Progenitor cell of endocrine pancreas (in vitro differentiated cells): ENCODE measurements around the gene TMEM252. TPM values are rescaled to one million over a fixed set of nuclear protein-coding genes. Genes with fewer than 3 reads are reported as not detected.

Experiments used
- DNase-seq: peaks from one replicate; pipeline ENCODE4 v3.0.0; 2021; ENCODE audit warnings: low spot score; ENCODE audit not compliant: unreplicated experiment
- H3K27ac Mint-ChIP-seq: 2 replicates; pipeline ENCODE4 v1.8.0; 2021; ENCODE audit warnings: mild to moderate bottlenecking, moderate library complexity, mixed read lengths
- H3K27me3 Mint-ChIP-seq: 2 replicates; pipeline ENCODE4 v1.8.0; 2021; ENCODE audit warnings: mixed read lengths
- H3K36me3 Mint-ChIP-seq: 2 replicates; pipeline ENCODE4 v1.8.0; 2022; ENCODE audit warnings: mixed read lengths; ENCODE audit not compliant: insufficient read depth
- H3K4me1 Mint-ChIP-seq: 2 replicates; pipeline ENCODE4 v1.8.0; 2021; ENCODE audit warnings: low read depth, mixed read lengths
- H3K4me3 Mint-ChIP-seq: 2 replicates; pipeline ENCODE4 v1.8.0; 2021; ENCODE audit warnings: low read depth, mild to moderate bottlenecking, moderate library complexity, mixed read lengths
- H3K9me3 Mint-ChIP-seq: 2 replicates; pipeline ENCODE4 v1.8.0; 2021; ENCODE audit warnings: low read depth, mixed read lengths
- total RNA-seq: library from RNA; stranded (reverse); gene quantifications from 2 replicates; pipeline ENCODE4 v1.2.1, GENCODE V29; 2021
- TF ChIP-seq, protein P1 (sequence below): fragments of 200-600 bp; sonication (generic); IDR thresholded peaks from one replicate; pipeline ENCODE4 v1.5.0; 2021; ENCODE audit warnings: antibody characterized with exemption, mild to moderate bottlenecking; ENCODE audit not compliant: unreplicated experiment

Gene TMEM252
- total RNA-seq, 1 donor from 2014 or later, result not detected

GRCh38 chr9:68498816-68499215 lies 41.9 kb downstream of the TMEM252 start:
- Mint-ChIP-seq H3K27ac (no peak overlapping the region), H3K36me3 (no peaks in the 10 kb centered on the region), H3K4me1 (peaks cover 7% of the 10 kb centered on the region), H3K4me3 (no peak overlapping the region), H3K9me3 (no peaks in the 10 kb centered on the region), H3K27me3 (peaks cover 30% of the 10 kb centered on the region)
- TF ChIP-seq, protein P1, sequence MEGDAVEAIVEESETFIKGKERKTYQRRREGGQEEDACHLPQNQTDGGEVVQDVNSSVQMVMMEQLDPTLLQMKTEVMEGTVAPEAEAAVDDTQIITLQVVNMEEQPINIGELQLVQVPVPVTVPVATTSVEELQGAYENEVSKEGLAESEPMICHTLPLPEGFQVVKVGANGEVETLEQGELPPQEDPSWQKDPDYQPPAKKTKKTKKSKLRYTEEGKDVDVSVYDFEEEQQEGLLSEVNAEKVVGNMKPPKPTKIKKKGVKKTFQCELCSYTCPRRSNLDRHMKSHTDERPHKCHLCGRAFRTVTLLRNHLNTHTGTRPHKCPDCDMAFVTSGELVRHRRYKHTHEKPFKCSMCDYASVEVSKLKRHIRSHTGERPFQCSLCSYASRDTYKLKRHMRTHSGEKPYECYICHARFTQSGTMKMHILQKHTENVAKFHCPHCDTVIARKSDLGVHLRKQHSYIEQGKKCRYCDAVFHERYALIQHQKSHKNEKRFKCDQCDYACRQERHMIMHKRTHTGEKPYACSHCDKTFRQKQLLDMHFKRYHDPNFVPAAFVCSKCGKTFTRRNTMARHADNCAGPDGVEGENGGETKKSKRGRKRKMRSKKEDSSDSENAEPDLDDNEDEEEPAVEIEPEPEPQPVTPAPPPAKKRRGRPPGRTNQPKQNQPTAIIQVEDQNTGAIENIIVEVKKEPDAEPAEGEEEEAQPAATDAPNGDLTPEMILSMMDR, result no peak
- DNase-seq, result no peak

- H3K27me3 Mint-ChIP-seq, result peaks cover 37% of the 10 kb centered on the region
- no peaks in the 10 kb centered on the region for H3K9me3 Mint-ChIP-seq
- DNase-seq, result no peak
- H3K4me3 Mint-ChIP-seq, result no peak overlapping the region
- no peaks in the 10 kb centered on the region for H3K36me3 Mint-ChIP-seq
- TF ChIP-seq, protein P1, result no peak
- peaks cover 7% of the 10 kb centered on the region for H3K4me1 Mint-ChIP-seq
- no peak overlapping the region for H3K27ac Mint-ChIP-seq
These were observed 43.1 kb downstream of the TMEM252 start for GRCh38 chr9:68497629-68498028.

- no peak for DNase-seq
- Mint-ChIP-seq H3K9me3 (no peaks in the 10 kb centered on the region), H3K27me3 (peaks cover 43% of the 10 kb centered on the region), H3K36me3 (no peaks in the 10 kb centered on the region), H3K27ac (no peak overlapping the region), H3K4me3 (no peak overlapping the region), H3K4me1 (peaks cover 7% of the 10 kb centered on the region)
- TF ChIP-seq, protein P1, result no peak
These were observed 44.3 kb downstream of the TMEM252 start for GRCh38 chr9:68496356-68496755.

DNA sequence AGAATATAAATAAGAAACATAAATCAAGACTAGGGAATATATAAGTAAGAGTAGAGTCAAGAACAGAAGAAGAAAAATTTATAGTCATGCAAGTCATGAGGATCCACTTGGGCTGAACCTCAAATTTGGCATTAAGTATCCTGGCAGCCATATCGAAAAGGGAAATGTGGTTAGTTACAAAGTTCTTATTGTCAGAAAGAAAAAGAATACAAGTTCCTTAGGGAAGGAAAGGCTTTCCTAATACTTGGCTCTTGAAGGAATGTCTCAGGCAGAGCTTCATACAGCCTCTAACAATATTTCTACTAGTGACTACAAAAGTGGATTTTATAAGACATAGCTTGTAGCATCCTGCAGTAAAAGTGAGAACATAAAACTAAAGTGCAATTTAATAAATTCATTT lies 45.4 kb downstream of the TMEM252 start:
- H3K36me3 Mint-ChIP-seq, result no peaks in the 10 kb centered on the region
- no peaks in the 10 kb centered on the region for H3K9me3 Mint-ChIP-seq
- no peak overlapping the region for H3K4me3 Mint-ChIP-seq
- TF ChIP-seq, protein P1, result no peak
- DNase-seq, result no peak
- H3K27me3 Mint-ChIP-seq, result peaks cover 47% of the 10 kb centered on the region
- H3K4me1 Mint-ChIP-seq, result no peaks in the 10 kb centered on the region
- H3K27ac Mint-ChIP-seq, result no peak overlapping the region

DNA sequence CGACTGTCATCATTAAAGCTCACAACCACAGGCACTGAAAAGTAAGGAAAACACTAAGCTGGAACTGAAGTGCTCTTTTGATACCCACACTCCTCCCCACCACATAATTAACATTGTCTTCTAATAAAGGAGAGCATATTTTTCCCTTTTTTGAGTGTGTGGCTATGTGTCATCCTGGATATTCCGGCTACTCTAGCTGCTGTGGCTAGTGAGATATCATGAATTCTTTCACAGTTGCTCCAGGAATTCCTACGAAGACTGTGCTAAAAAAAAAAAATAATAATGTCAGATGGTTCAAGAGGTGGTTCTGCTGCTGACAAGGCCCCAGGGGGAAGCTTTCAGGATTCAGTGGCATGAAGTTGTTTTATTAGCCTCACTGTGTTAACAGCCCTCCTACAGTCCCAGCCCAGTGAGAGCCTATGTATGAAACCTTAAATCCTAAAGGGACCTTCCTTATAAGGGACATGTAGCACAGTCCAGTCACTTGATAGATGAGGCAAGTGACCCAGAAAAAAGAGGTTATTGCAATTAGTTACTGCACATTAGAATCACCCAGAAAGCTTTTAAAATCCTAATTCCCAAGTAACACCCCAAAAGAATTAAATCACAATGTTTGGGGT lies 46.6 kb downstream of the TMEM252 start:
- Mint-ChIP-seq H3K27me3 (peaks cover 46% of the 10 kb centered on the region), H3K27ac (no peak overlapping the region), H3K36me3 (no peaks in the 10 kb centered on the region), H3K4me3 (no peak overlapping the region), H3K9me3 (no peaks in the 10 kb centered on the region), H3K4me1 (no peaks in the 10 kb centered on the region)
- TF ChIP-seq, protein P1, result no peak
- DNase-seq, result no peak
